H9 (cell line): ENCODE results near the gene CYS1. TPM values are rescaled to one million over a fixed set of nuclear protein-coding genes. Genes with fewer than 3 reads are reported as not detected.
"Not testable (repeated sequence)": the region's sequence is repeated elsewhere in the genome, so short reads cannot be mapped to it uniquely, and the experiment has no call there.

Source experiments
- DNase-seq: peaks from one replicate; pipeline ENCODE4 v3.0.0-alpha.2; 2017
- H2AFZ ChIP-seq: one replicate; pipeline ENCODE4 v1.6.1; 2013; ENCODE audit warnings: mild to moderate bottlenecking, low read length, control low read depth, moderate library complexity
- H2AK5ac ChIP-seq: 2 replicates; pipeline ENCODE4 v1.6.1; 2013; ENCODE audit warnings: low read length, control low read depth, mixed read lengths; ENCODE audit not compliant: insufficient read length
- H2BK120ac ChIP-seq: one replicate; pipeline ENCODE4 v1.6.1; 2013; ENCODE audit warnings: low read depth, mild to moderate bottlenecking, low read length, control low read depth, inconsistent platforms; ENCODE audit not compliant: poor library complexity, severe bottlenecking
- H2BK12ac ChIP-seq: 2 replicates; pipeline ENCODE4 v1.6.1; 2013; ENCODE audit warnings: low read length, control low read depth, mixed read lengths, low read depth; ENCODE audit not compliant: insufficient read length
- H2BK15ac ChIP-seq: 2 replicates; pipeline ENCODE4 v1.6.1; 2013; ENCODE audit warnings: low read depth, low read length, control low read depth
- H2BK20ac ChIP-seq: one replicate; pipeline ENCODE4 v1.6.1; 2013; ENCODE audit warnings: low read depth, mild to moderate bottlenecking, low read length, control low read depth, inconsistent platforms; ENCODE audit not compliant: poor library complexity, severe bottlenecking
- H2BK5ac ChIP-seq: 2 replicates; pipeline ENCODE4 v1.6.1; 2013; ENCODE audit warnings: low read length, control low read depth, mixed read lengths; ENCODE audit not compliant: insufficient read length
- H3K14ac ChIP-seq: 2 replicates; pipeline ENCODE4 v1.6.1; 2013; ENCODE audit warnings: low read length, control low read depth; ENCODE audit not compliant: insufficient read depth
- H3K18ac ChIP-seq: 2 replicates; pipeline ENCODE4 v1.6.1; 2013; ENCODE audit warnings: low read depth, mild to moderate bottlenecking, mixed read lengths, low read length, control low read depth; ENCODE audit not compliant: insufficient read length
- H3K23ac ChIP-seq: 2 replicates; pipeline ENCODE4 v1.6.1; 2013; ENCODE audit warnings: low read length, control low read depth, mixed read lengths, low read depth; ENCODE audit not compliant: insufficient read length
- H3K23me2 ChIP-seq: 2 replicates; pipeline ENCODE4 v1.6.1; 2013; ENCODE audit warnings: low read depth, mild to moderate bottlenecking, mixed read lengths, low read length, control low read depth; ENCODE audit not compliant: insufficient read length, poor library complexity, severe bottlenecking
- H3K27ac ChIP-seq: 2 replicates; pipeline ENCODE4 v1.5.1; 2013; ENCODE audit warnings: low read length, control low read depth, mixed read lengths, low read depth; ENCODE audit not compliant: insufficient read length
- H3K27me3 ChIP-seq: 2 replicates; pipeline ENCODE4 v1.6.1; 2013; ENCODE audit warnings: low read length, control low read depth, inconsistent platforms; ENCODE audit not compliant: insufficient read depth
- H3K4ac ChIP-seq: 2 replicates; pipeline ENCODE4 v1.6.1; 2013; ENCODE audit warnings: low read depth, mild to moderate bottlenecking, control low read depth, inconsistent platforms, low read length, moderate library complexity
- H3K4me1 ChIP-seq: 2 replicates; pipeline ENCODE4 v1.6.1; 2013; ENCODE audit warnings: low read length, control low read depth, inconsistent platforms; ENCODE audit not compliant: insufficient read depth
- H3K4me2 ChIP-seq: 2 replicates; pipeline ENCODE4 v1.6.1; 2013; ENCODE audit warnings: low read length, control low read depth, mixed read lengths; ENCODE audit not compliant: insufficient read length, insufficient read depth
- H3K56ac ChIP-seq: 2 replicates; pipeline ENCODE4 v1.6.1; 2013; ENCODE audit warnings: low read depth, mild to moderate bottlenecking, mixed read lengths, low read length, control low read depth; ENCODE audit not compliant: insufficient read length
- H3K79me1 ChIP-seq: 2 replicates; pipeline ENCODE4 v1.6.1; 2013; ENCODE audit warnings: low read depth, mild to moderate bottlenecking, moderate library complexity, low read length, control low read depth, inconsistent platforms; ENCODE audit not compliant: insufficient read depth, poor library complexity, severe bottlenecking
- H3K79me2 ChIP-seq: 2 replicates; pipeline ENCODE4 v1.6.1; 2013; ENCODE audit warnings: low read length, control low read depth, inconsistent platforms; ENCODE audit not compliant: insufficient read depth
- H3K9ac ChIP-seq: 2 replicates; pipeline ENCODE4 v1.6.1; 2013; ENCODE audit warnings: low read length, control low read depth, mixed read lengths; ENCODE audit not compliant: insufficient read length; ENCODE audit errors: extremely low read depth
- H3K9me3 ChIP-seq: one replicate; pipeline ENCODE4 v1.6.1; 2013; ENCODE audit warnings: low read depth, low read length, inconsistent platforms; ENCODE audit not compliant: control insufficient read depth
- H3T11ph ChIP-seq: one replicate; pipeline ENCODE4 v1.6.1; 2013; ENCODE audit warnings: mild to moderate bottlenecking, low read length, control low read depth, inconsistent platforms
- H4K20me1 ChIP-seq: one replicate; pipeline ENCODE4 v1.6.1; 2013; ENCODE audit not compliant: control insufficient read depth, insufficient read length, insufficient read depth
- H4K5ac ChIP-seq: 2 replicates; pipeline ENCODE4 v1.6.1; 2013; ENCODE audit warnings: low read depth, mild to moderate bottlenecking, mixed read lengths, low read length, control low read depth; ENCODE audit not compliant: insufficient read length
- H4K8ac ChIP-seq: replicated peaks from 2 replicates; pipeline ENCODE4 v1.6.1; 2013; ENCODE audit warnings: low read length, control low read depth, mixed read lengths, low read depth; ENCODE audit not compliant: insufficient read length
- H4K91ac ChIP-seq: 2 replicates; pipeline ENCODE4 v1.6.1; 2013; ENCODE audit warnings: low read depth, mild to moderate bottlenecking, moderate library complexity, mixed read lengths, low read length, control low read depth; ENCODE audit not compliant: insufficient read length
- H3K27ac Mint-ChIP-seq, 3 experiments: 2 replicates in 2 of 3; 3 replicates in 1 of 3; pipeline ENCODE4 v1.8.0; 2020 to 2021; ENCODE audit warnings: mixed read lengths in 3 of 3, mild to moderate bottlenecking in 1 of 3, moderate library complexity in 1 of 3
- H3K27me3 Mint-ChIP-seq: 2 replicates; pipeline ENCODE4 v1.8.0; 2021; ENCODE audit warnings: low read depth, mild to moderate bottlenecking, moderate library complexity, mixed read lengths
- H3K36me3 Mint-ChIP-seq, 3 experiments: 2 replicates in 2 of 3; 3 replicates in 1 of 3; pipeline ENCODE4 v1.8.0; 2020 to 2021; ENCODE audit warnings: low read depth in 3 of 3, mixed read lengths in 3 of 3; ENCODE audit not compliant: insufficient read depth in 1 of 3
- H3K4me1 Mint-ChIP-seq, 2 experiments: 2 replicates each; pipeline ENCODE4 v1.8.0; 2020; ENCODE audit warnings: mixed read lengths in 2 of 2
- H3K4me3 Mint-ChIP-seq, 2 experiments: 2 replicates in 1 of 2; 3 replicates in 1 of 2; pipeline ENCODE4 v1.8.0; 2020 to 2021; ENCODE audit warnings: mild to moderate bottlenecking in 2 of 2, mixed read lengths in 2 of 2, moderate library complexity in 1 of 2
- H3K9me3 Mint-ChIP-seq, 2 experiments: 2 replicates in 1 of 2; 3 replicates in 1 of 2; pipeline ENCODE4 v1.8.0; 2020; ENCODE audit warnings: mild to moderate bottlenecking in 2 of 2, mixed read lengths in 2 of 2, moderate library complexity in 1 of 2
- CTCF ChIP-seq: fragments of 200-600 bp; sonication (generic); conservative IDR thresholded peaks from 3 replicates; pipeline ENCODE4 v1.8.0; 2021; ENCODE audit warnings: antibody characterized with exemption, mild to moderate bottlenecking
- total RNA-seq: library from RNA; stranded (reverse); gene quantifications from 2 replicates; pipeline ENCODE4 v1.2.1, GENCODE V29; 2021

Gene CYS1
- total RNA-seq, 1 experiment from 2014 or later: 0.35 TPM

- H3K27me3 ChIP-seq: no peaks in the 10 kb centered on the region
- TF ChIP-seq CTCF: no peak
- H3K23ac ChIP-seq: no peak overlapping the region
- no peak overlapping the region for H4K5ac ChIP-seq
- no peaks in the 10 kb centered on the region for H3K27me3 Mint-ChIP-seq
- H3K27ac ChIP-seq: no peak overlapping the region
- no peak overlapping the region for H3K56ac ChIP-seq
- no peak overlapping the region for H3T11ph ChIP-seq
- H2AFZ ChIP-seq: no peak overlapping the region
- H2AK5ac ChIP-seq: no peak overlapping the region
- H3K9ac ChIP-seq: no peak overlapping the region
- H3K9me3 ChIP-seq: no peaks in the 10 kb centered on the region
- no peak overlapping the region for H3K4me2 ChIP-seq
- H4K8ac ChIP-seq: no peak overlapping the region
- H2BK12ac ChIP-seq: no peak overlapping the region
- no peak overlapping the region for H2BK5ac ChIP-seq
- H3K23me2 ChIP-seq: no peaks in the 10 kb centered on the region
- H3K4me1 Mint-ChIP-seq: no peaks in the 10 kb centered on the region; a peak in 1 of 4 replicates
- DNase-seq: no peak
- no peaks in the 10 kb centered on the region for H4K20me1 ChIP-seq
- no peaks in the 10 kb centered on the region for H3K79me1 ChIP-seq
- H3K36me3 Mint-ChIP-seq: peaks cover 0 to 10% (median 9%) of the 10 kb centered on the region in 3 experiments; a peak in 5 of 7 replicates
- no peaks in the 10 kb centered on the region for H3K4me1 ChIP-seq
- no peak overlapping the region for H3K4me3 Mint-ChIP-seq
- no peak overlapping the region for H4K91ac ChIP-seq
- peaks cover 13 to 14% of the 10 kb centered on the region in 2 experiments for H3K9me3 Mint-ChIP-seq
- H3K27ac Mint-ChIP-seq: 0 out of 7 replicates have a peak overlapping the region, but pooled peaks of 1 of the 3 experiments have one; percentile 2
- no peak overlapping the region for H2BK120ac ChIP-seq
- no peaks in the 10 kb centered on the region for H3K79me2 ChIP-seq
- no peak overlapping the region for H2BK15ac ChIP-seq
- H3K14ac ChIP-seq: no peak overlapping the region
- H3K4ac ChIP-seq: no peak overlapping the region
- no peak overlapping the region for H3K18ac ChIP-seq
- no peak overlapping the region for H2BK20ac ChIP-seq
Observed at GRCh38 chr2:10109311-10109710, 29.1 kb upstream of the CYS1 start.

- not testable (repeated sequence) for H3K36me3 Mint-ChIP-seq, H3K4ac ChIP-seq, H2BK5ac ChIP-seq, H3K79me1 ChIP-seq, DNase-seq, H4K8ac ChIP-seq, H3K23ac ChIP-seq, H2BK12ac ChIP-seq, H2BK120ac ChIP-seq, H3K4me3 Mint-ChIP-seq, H3K18ac ChIP-seq, H3K27me3 ChIP-seq, H4K20me1 ChIP-seq, H3K9me3 ChIP-seq, H2BK15ac ChIP-seq, H4K91ac ChIP-seq, H4K5ac ChIP-seq, H3K27me3 Mint-ChIP-seq, H3K14ac ChIP-seq, H3K4me1 ChIP-seq, H3K27ac Mint-ChIP-seq, H3K79me2 ChIP-seq, H3K23me2 ChIP-seq, H3K4me2 ChIP-seq, H3K27ac ChIP-seq, H2BK20ac ChIP-seq, H2AK5ac ChIP-seq, H3K56ac ChIP-seq, H3K9ac ChIP-seq, H2AFZ ChIP-seq, H3T11ph ChIP-seq, H3K4me1 Mint-ChIP-seq
- peaks cover 10 to 14% of the 10 kb centered on the region in 2 experiments for H3K9me3 Mint-ChIP-seq
Observed at GRCh38 chr2:10104906-10105305, 24.7 kb upstream of the CYS1 start.
